A673 (cell line): ENCODE measurements around the gene TARBP1. TPM values are rescaled to one million over a fixed set of nuclear protein-coding genes. Genes with fewer than 3 reads are reported as not detected.

Experiments
- BruUV-seq: library from RNA; stranded (reverse); fragments of 400-500 nt; replicated peaks from 2 replicates; lab custom pipeline; 2021; lab: Mats Ljungman, UMichigan
- CTCF ChIA-PET: fragments of 300-600 bp; sonication (Branson Sonifier 250); formaldehyde crosslinking; loops from one replicate; lab custom pipeline; 2022; ENCODE audit warnings: antibody characterized with exemption; lab: Charles Lee
- POLR2A ChIA-PET: fragments of 300-600 bp; sonication (Branson Sonifier 250); formaldehyde crosslinking; loops from one replicate; lab custom pipeline; 2022; ENCODE audit warnings: antibody characterized with exemption; ENCODE audit not compliant: low non-redundant PET; lab: Charles Lee
- DNase-seq: peaks from one replicate; pipeline ENCODE4 v3.0.0-alpha.2; 2015; ENCODE audit warnings: low spot score
- H3K27ac ChIP-seq: fragments of 200-600 bp; sonication (generic); 2 replicates; pipeline ENCODE4 v1.5.1; 2016; ENCODE audit warnings: mixed run types, low read depth, mild to moderate bottlenecking, mixed read lengths, antibody characterized with exemption, low read length; ENCODE audit not compliant: poor library complexity, severe bottlenecking
- H3K27me3 ChIP-seq: fragments of 200-600 bp; sonication (generic); replicated peaks from 2 replicates; pipeline ENCODE4 v1.6.1; 2017; ENCODE audit warnings: mixed run types, low read depth, mild to moderate bottlenecking, mixed read lengths, antibody characterized with exemption, low read length; ENCODE audit not compliant: insufficient read depth, poor library complexity
- H3K36me3 ChIP-seq: fragments of 200-600 bp; sonication (generic); 2 replicates; pipeline ENCODE4 v1.6.1; 2016; ENCODE audit warnings: mixed run types, mild to moderate bottlenecking, mixed read lengths, antibody characterized with exemption, low read length; ENCODE audit not compliant: insufficient read depth, poor library complexity, severe bottlenecking
- H3K4me1 ChIP-seq: fragments of 200-600 bp; sonication (generic); 2 replicates; pipeline ENCODE4 v1.6.1; 2017; ENCODE audit warnings: mixed run types, mild to moderate bottlenecking, mixed read lengths, antibody characterized with exemption, low read length; ENCODE audit not compliant: insufficient read depth, poor library complexity, severe bottlenecking
- H3K4me3 ChIP-seq: fragments of 200-600 bp; sonication (generic); 2 replicates; pipeline ENCODE4 v1.5.1; 2016; ENCODE audit warnings: low read depth, mixed run types, mild to moderate bottlenecking, mixed read lengths, low read length; ENCODE audit not compliant: poor library complexity, severe bottlenecking
- H3K9me3 ChIP-seq: fragments of 200-600 bp; sonication (generic); 2 replicates; pipeline ENCODE4 v1.6.1; 2016; ENCODE audit warnings: mixed run types, low read depth, mild to moderate bottlenecking, mixed read lengths, antibody characterized with exemption, low read length; ENCODE audit not compliant: poor library complexity, severe bottlenecking
- CTCF ChIP-seq: fragments of 300-800, 200-600 bp; sonication (generic); conservative IDR thresholded peaks from 2 replicates; pipeline ENCODE4 v1.5.1; 2017; ENCODE audit warnings: low read depth, mild to moderate bottlenecking, antibody characterized with exemption, low read length, moderate library complexity, mixed read lengths
- EZH2 ChIP-seq: fragments of 200-600 bp; sonication (generic); IDR thresholded peaks from 2 replicates; pipeline ENCODE4 v1.6.1; 2017; ENCODE audit warnings: borderline replicate concordance, low read depth, mild to moderate bottlenecking, mixed read lengths, antibody characterized with exemption, low read length; ENCODE audit not compliant: poor library complexity, severe bottlenecking
- intact Hi-C: fragments of 100-400 bp; cut with micrococcal nuclease; formaldehyde crosslinking; loops from one replicate; pipeline ENCODE4 v1.10.0; 2022; ENCODE audit not compliant: unreplicated experiment
- total RNA-seq: library from RNA; stranded (reverse); gene quantifications from 2 replicates; pipeline ENCODE4 v1.2.3, GENCODE V29; 2021

Gene TARBP1
- total RNA-seq, 1 experiment from 2014 or later = 28.0 TPM

- peaks cover 33% of the 10 kb centered on the region for H3K4me1 ChIP-seq
- intact Hi-C loops = no loop called here
Measured at GRCh38 chr1:234475167-234475793, 3.7 kb downstream of the TARBP1 start.

DNA sequence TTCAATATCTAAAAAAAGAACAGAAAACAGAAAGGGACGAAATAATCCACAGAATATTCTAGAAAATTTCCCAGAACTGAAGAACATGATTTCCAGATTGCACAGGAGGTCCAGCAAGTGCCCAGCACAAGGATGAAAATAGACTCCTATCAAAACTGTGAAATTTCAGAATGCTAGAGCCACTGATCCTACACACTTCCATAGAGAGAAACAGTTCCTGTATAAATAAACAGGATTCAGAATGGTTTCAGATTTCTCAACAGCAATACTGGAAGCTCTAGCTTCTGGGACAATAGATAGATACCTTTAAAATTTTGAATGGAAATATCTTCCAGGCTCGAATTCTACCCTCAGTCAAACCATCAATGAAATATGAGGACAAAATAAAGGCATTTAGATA lies 4.6 kb downstream of the TARBP1 start:
- Histone ChIP-seq H3K27me3 (no peaks in the 10 kb centered on the region), H3K4me3 (no peak overlapping the region), H3K27ac (peak overlapping the region; percentile 53), H3K9me3 (no peaks in the 10 kb centered on the region), H3K36me3 (no peaks in the 10 kb centered on the region), H3K4me1 (peaks cover 33% of the 10 kb centered on the region)
- CTCF ChIA-PET = no interaction called here
- POLR2A ChIA-PET = interaction anchor here (0.6 kb wide), 1 partner anchor 137 kb away, joined by 3 read pairs; no protein-coding TSS in a partner anchor
- intact Hi-C loops = no loop called here
- TF ChIP-seq CTCF = no peak
- TF ChIP-seq EZH2 = no peak
- no peak for DNase-seq
- BruUV-seq = no TSS peak

More at GRCh38 chr1:234475167-234475793, 3.7 kb downstream of the TARBP1 start:
- TF ChIP-seq CTCF (no peak), EZH2 (no peak)
- Histone ChIP-seq H3K27ac (peak overlapping the region; percentile 24), H3K4me3 (no peak overlapping the region), H3K27me3 (no peaks in the 10 kb centered on the region), H3K9me3 (no peaks in the 10 kb centered on the region), H3K36me3 (no peaks in the 10 kb centered on the region)
- DNase-seq = no peak
- CTCF ChIA-PET = no interaction called here
- no TSS peak for BruUV-seq
- POLR2A ChIA-PET = no interaction called here

DNA sequence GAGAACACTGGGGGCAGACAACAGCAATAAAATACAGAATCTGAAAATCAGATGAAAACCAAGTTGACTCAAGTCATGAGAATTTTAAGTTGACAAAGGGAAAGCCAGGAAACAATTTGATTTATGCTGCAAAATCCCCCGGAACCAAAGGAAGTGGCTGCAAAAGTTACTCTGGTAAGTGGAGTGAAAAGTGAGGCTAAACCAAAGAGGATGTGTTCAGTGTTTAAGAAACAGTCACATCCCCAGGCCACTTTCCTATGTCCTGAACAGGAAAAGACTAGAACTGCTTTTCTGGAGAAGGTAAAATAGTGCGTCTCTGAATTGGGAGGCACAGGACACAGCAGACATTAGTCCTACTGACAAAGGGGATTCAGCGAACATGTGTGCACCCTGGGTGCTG lies 5.9 kb downstream of the TARBP1 start:
- Histone ChIP-seq H3K4me3 (no peak overlapping the region), H3K36me3 (no peaks in the 10 kb centered on the region), H3K27ac (peak overlapping the region; percentile 53), H3K27me3 (no peaks in the 10 kb centered on the region), H3K9me3 (no peaks in the 10 kb centered on the region), H3K4me1 (peaks cover 33% of the 10 kb centered on the region)
- TF ChIP-seq CTCF (no peak), EZH2 (no peak)
- CTCF ChIA-PET = no interaction called here
- peak; percentile 50 for DNase-seq
- intact Hi-C loops = no loop called here
- POLR2A ChIA-PET = no interaction called here
- no TSS peak for BruUV-seq
